ENCODE data around the gene CPXCR1. TPM values are rescaled to one million over a fixed set of nuclear protein-coding genes. Genes with fewer than 3 reads are reported as not detected.

Gene CPXCR1
- total RNA-seq (2021) (not detected in 3 replicates), Bru-seq, nascent RNA (not detected)
- long read RNA-seq, experiment 1 = 0 reads
- long read RNA-seq, experiment 2 = 0 reads
- long read RNA-seq, experiment 3 = 0 reads

DNA sequence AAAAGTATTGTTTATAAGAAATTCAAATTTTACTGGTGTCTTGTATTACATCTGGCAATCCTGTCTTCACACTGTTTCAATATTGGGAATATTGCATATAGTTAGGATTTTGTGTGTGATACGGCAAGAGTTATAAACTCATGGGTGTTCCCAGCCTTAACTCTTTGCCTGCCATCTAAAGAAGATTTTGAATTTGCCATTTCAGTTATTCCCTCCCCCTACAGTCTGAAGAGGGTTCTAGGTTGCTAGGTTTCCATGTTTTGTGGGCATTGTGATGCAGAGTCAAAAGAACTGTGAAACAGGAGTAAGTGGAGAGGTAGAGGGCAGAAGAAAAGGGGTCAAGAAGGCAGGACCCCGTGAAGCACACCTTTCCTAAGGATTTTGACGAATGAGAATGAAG, at the start of gene CPXCR1:
CPXCR1 (plus strand) TSS at position 301 of the 400 bp plus-strand sequence. CDS start 6,190 bp downstream, outside the sequence.
- TF ChIP-seq, protein P1, sequence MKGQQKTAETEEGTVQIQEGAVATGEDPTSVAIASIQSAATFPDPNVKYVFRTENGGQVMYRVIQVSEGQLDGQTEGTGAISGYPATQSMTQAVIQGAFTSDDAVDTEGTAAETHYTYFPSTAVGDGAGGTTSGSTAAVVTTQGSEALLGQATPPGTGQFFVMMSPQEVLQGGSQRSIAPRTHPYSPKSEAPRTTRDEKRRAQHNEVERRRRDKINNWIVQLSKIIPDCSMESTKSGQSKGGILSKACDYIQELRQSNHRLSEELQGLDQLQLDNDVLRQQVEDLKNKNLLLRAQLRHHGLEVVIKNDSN (CRISPR knock-in tag; IDR thresholded peaks at IDR 0.05) = no peak
- TF ChIP-seq, protein P2, sequence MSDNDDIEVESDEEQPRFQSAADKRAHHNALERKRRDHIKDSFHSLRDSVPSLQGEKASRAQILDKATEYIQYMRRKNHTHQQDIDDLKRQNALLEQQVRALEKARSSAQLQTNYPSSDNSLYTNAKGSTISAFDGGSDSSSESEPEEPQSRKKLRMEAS (CRISPR knock-in tag; IDR thresholded peaks at IDR 0.05) = no peak
- no peak for TF ChIP-seq SP1 (CRISPR knock-in tag; conservative IDR thresholded peaks at IDR 0.05)
- no peak for TF ChIP-seq SOX15 (CRISPR knock-in tag; IDR thresholded peaks at IDR 0.05)
- TF ChIP-seq, protein P3, sequence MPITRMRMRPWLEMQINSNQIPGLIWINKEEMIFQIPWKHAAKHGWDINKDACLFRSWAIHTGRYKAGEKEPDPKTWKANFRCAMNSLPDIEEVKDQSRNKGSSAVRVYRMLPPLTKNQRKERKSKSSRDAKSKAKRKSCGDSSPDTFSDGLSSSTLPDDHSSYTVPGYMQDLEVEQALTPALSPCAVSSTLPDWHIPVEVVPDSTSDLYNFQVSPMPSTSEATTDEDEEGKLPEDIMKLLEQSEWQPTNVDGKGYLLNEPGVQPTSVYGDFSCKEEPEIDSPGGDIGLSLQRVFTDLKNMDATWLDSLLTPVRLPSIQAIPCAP (CRISPR knock-in tag; IDR thresholded peaks at IDR 0.05) = no peak
- TF ChIP-seq, protein P4, sequence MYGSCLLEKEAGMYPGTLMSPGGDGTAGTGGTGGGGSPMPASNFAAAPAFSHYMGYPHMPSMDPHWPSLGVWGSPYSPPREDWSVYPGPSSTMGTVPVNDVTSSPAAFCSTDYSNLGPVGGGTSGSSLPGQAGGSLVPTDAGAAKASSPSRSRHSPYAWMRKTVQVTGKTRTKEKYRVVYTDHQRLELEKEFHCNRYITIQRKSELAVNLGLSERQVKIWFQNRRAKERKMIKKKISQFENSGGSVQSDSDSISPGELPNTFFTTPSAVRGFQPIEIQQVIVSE (CRISPR knock-in tag; IDR thresholded peaks at IDR 0.05; ENCODE audit: borderline replicate concordance) = no peak
- TF ChIP-seq FOXK1 (CRISPR knock-in tag; IDR thresholded peaks at IDR 0.05) = no peak
- no peak for TF ChIP-seq ZNF317 (CRISPR knock-in tag; IDR thresholded peaks at IDR 0.05; ENCODE audit: borderline replicate concordance, low read depth)
- TF ChIP-seq SMAD4 (CRISPR knock-in tag; IDR thresholded peaks at IDR 0.05) = no peak
- no peak for TF ChIP-seq NFATC4 (CRISPR knock-in tag; IDR thresholded peaks at IDR 0.05)
- TF ChIP-seq, protein P5, sequence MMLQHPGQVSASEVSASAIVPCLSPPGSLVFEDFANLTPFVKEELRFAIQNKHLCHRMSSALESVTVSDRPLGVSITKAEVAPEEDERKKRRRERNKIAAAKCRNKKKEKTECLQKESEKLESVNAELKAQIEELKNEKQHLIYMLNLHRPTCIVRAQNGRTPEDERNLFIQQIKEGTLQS (CRISPR knock-in tag; conservative IDR thresholded peaks at IDR 0.05) = no peak
- no peak for TF ChIP-seq MXD4 (CRISPR knock-in tag; IDR thresholded peaks at IDR 0.05; ENCODE audit: borderline replicate concordance)
- TF ChIP-seq, protein P6, sequence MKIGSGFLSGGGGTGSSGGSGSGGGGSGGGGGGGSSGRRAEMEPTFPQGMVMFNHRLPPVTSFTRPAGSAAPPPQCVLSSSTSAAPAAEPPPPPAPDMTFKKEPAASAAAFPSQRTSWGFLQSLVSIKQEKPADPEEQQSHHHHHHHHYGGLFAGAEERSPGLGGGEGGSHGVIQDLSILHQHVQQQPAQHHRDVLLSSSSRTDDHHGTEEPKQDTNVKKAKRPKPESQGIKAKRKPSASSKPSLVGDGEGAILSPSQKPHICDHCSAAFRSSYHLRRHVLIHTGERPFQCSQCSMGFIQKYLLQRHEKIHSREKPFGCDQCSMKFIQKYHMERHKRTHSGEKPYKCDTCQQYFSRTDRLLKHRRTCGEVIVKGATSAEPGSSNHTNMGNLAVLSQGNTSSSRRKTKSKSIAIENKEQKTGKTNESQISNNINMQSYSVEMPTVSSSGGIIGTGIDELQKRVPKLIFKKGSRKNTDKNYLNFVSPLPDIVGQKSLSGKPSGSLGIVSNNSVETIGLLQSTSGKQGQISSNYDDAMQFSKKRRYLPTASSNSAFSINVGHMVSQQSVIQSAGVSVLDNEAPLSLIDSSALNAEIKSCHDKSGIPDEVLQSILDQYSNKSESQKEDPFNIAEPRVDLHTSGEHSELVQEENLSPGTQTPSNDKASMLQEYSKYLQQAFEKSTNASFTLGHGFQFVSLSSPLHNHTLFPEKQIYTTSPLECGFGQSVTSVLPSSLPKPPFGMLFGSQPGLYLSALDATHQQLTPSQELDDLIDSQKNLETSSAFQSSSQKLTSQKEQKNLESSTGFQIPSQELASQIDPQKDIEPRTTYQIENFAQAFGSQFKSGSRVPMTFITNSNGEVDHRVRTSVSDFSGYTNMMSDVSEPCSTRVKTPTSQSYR (CRISPR knock-in tag; IDR thresholded peaks at IDR 0.05) = no peak
- TF ChIP-seq, protein P7, sequence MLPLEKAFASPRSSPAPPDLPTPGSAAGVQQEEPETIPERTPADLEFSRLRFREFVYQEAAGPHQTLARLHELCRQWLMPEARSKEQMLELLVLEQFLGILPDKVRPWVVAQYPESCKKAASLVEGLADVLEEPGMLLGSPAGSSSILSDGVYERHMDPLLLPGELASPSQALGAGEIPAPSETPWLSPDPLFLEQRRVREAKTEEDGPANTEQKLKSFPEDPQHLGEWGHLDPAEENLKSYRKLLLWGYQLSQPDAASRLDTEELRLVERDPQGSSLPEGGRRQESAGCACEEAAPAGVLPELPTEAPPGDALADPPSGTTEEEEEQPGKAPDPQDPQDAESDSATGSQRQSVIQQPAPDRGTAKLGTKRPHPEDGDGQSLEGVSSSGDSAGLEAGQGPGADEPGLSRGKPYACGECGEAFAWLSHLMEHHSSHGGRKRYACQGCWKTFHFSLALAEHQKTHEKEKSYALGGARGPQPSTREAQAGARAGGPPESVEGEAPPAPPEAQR (CRISPR knock-in tag; IDR thresholded peaks at IDR 0.05) = no peak
- TF ChIP-seq, protein P8, sequence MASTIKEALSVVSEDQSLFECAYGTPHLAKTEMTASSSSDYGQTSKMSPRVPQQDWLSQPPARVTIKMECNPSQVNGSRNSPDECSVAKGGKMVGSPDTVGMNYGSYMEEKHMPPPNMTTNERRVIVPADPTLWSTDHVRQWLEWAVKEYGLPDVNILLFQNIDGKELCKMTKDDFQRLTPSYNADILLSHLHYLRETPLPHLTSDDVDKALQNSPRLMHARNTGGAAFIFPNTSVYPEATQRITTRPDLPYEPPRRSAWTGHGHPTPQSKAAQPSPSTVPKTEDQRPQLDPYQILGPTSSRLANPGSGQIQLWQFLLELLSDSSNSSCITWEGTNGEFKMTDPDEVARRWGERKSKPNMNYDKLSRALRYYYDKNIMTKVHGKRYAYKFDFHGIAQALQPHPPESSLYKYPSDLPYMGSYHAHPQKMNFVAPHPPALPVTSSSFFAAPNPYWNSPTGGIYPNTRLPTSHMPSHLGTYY (CRISPR knock-in tag; IDR thresholded peaks at IDR 0.05) = no peak
- TF ChIP-seq HMGA2 (CRISPR knock-in tag; IDR thresholded peaks at IDR 0.05) = no peak
- TF ChIP-seq, protein P9, sequence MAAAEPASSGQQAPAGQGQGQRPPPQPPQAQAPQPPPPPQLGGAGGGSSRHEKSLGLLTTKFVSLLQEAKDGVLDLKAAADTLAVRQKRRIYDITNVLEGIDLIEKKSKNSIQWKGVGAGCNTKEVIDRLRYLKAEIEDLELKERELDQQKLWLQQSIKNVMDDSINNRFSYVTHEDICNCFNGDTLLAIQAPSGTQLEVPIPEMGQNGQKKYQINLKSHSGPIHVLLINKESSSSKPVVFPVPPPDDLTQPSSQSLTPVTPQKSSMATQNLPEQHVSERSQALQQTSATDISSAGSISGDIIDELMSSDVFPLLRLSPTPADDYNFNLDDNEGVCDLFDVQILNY (CRISPR knock-in tag; IDR thresholded peaks at IDR 0.05) = no peak
- TF ChIP-seq, protein P10, sequence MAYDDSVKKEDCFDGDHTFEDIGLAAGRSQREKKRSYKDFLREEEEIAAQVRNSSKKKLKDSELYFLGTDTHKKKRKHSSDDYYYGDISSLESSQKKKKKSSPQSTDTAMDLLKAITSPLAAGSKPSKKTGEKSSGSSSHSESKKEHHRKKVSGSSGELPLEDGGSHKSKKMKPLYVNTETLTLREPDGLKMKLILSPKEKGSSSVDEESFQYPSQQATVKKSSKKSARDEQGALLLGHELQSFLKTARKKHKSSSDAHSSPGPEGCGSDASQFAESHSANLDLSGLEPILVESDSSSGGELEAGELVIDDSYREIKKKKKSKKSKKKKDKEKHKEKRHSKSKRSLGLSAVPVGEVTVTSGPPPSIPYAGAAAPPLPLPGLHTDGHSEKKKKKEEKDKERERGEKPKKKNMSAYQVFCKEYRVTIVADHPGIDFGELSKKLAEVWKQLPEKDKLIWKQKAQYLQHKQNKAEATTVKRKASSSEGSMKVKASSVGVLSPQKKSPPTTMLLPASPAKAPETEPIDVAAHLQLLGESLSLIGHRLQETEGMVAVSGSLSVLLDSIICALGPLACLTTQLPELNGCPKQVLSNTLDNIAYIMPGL (CRISPR knock-in tag; IDR thresholded peaks at IDR 0.05) = no peak
- TF ChIP-seq, protein P11, sequence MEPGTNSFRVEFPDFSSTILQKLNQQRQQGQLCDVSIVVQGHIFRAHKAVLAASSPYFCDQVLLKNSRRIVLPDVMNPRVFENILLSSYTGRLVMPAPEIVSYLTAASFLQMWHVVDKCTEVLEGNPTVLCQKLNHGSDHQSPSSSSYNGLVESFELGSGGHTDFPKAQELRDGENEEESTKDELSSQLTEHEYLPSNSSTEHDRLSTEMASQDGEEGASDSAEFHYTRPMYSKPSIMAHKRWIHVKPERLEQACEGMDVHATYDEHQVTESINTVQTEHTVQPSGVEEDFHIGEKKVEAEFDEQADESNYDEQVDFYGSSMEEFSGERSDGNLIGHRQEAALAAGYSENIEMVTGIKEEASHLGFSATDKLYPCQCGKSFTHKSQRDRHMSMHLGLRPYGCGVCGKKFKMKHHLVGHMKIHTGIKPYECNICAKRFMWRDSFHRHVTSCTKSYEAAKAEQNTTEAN (CRISPR knock-in tag; IDR thresholded peaks at IDR 0.05) = no peak
- TF ChIP-seq, protein P12, sequence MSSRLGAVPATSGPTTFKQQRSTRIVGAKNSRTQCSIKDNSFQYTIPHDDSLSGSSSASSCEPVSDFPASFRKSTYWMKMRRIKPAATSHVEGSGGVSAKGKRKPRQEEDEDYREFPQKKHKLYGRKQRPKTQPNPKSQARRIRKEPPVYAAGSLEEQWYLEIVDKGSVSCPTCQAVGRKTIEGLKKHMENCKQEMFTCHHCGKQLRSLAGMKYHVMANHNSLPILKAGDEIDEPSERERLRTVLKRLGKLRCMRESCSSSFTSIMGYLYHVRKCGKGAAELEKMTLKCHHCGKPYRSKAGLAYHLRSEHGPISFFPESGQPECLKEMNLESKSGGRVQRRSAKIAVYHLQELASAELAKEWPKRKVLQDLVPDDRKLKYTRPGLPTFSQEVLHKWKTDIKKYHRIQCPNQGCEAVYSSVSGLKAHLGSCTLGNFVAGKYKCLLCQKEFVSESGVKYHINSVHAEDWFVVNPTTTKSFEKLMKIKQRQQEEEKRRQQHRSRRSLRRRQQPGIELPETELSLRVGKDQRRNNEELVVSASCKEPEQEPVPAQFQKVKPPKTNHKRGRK (CRISPR knock-in tag; IDR thresholded peaks at IDR 0.05; ENCODE audit: borderline replicate concordance) = no peak
- POLR2A ChIA-PET = no interaction called here
- Mint-ChIP-seq H3K27me3 (ENCODE audit: low read depth) (no peaks in the 10 kb centered on the region), H3K4me3 (no peak within 1 kb of the TSS), H3K9me3 (peaks cover 3% of the 10 kb centered on the region), H3K36me3 (peaks cover 5% of the 10 kb centered on the region), H3K4me1 (no peaks in the 10 kb centered on the region), H3K27ac (no peak within 1 kb of the TSS)
- no peak for DNase-seq (ENCODE audit: low spot score)
- CTCF ChIA-PET = no interaction called here
- no peak for ATAC-seq
